Breast epithelium (tissue), 4 donors: ENCODE results near the gene EARS2. TPM values are rescaled to one million over a fixed set of nuclear protein-coding genes. Genes with fewer than 3 reads are reported as not detected.
"Not testable (repeated sequence)": the region's sequence is repeated elsewhere in the genome, so short reads cannot be mapped to it uniquely, and the experiment has no call there.

Experiments used
- DNase-seq, 2 donors: peaks; one replicate each; pipeline ENCODE4 v3.0.0-alpha.2; 2019; ENCODE audit warnings: low spot score in 2 of 2
- H3K27ac ChIP-seq, 2 donors: fragments of 200-600 bp; sonication (generic) in 1 of 2; one replicate each; pipeline ENCODE4 v1.5.1; 2016 to 2019; ENCODE audit warnings: mild to moderate bottlenecking in 1 of 2
- H3K27me3 ChIP-seq, 2 donors: fragments of 200-600 bp; sonication (generic) in 1 of 2; one replicate each; pipeline versions ENCODE4 v1.5.1 to v1.6.0; 2017 to 2019; ENCODE audit warnings: control low read depth in 1 of 2, mild to moderate bottlenecking in 1 of 2
- H3K36me3 ChIP-seq: fragments of 200-600 bp; one replicate; pipeline ENCODE4 v1.5.1; 2019
- H3K4me1 ChIP-seq, 2 donors: fragments of 200-600 bp; sonication (generic); one replicate each; pipeline ENCODE4 v1.5.1; 2016 to 2019; ENCODE audit warnings: control low read depth in 1 of 2
- H3K4me3 ChIP-seq, 3 donors: fragments of 200-600 bp; sonication (generic); 1 replicate in 2 of 3; 2 replicates in 1 of 3; pipeline ENCODE4 v1.5.1; 2016 to 2019; ENCODE audit warnings: mild to moderate bottlenecking in 3 of 3, moderate library complexity in 2 of 3
- H3K9me3 ChIP-seq, 2 donors: fragments of 200-600 bp; sonication (generic) in 1 of 2; one replicate each; pipeline ENCODE4 v1.5.1; 2016 to 2019; ENCODE audit warnings: control low read depth in 1 of 2
- POLR2A ChIP-seq: fragments of 450-650 bp; IDR thresholded peaks from one replicate; pipeline ENCODE4 v1.6.1; 2016; ENCODE audit warnings: antibody characterized with exemption, mild to moderate bottlenecking, moderate library complexity
- POLR2AphosphoS5 ChIP-seq, 3 donors: sonication (generic); formaldehyde crosslinking; IDR thresholded peaks; one replicate each; pipeline ENCODE4 v1.6.1; 2017; ENCODE audit warnings: antibody characterized with exemption in 3 of 3
- intact Hi-C: fragments of 100-400 bp; cut with DNase I; formaldehyde crosslinking; loops from one replicate; pipeline ENCODE4 v1.15.1; 2023; ENCODE audit warnings: low total_unique reads
- total RNA-seq, 3 donors: library from RNA; depleted of rRNA; stranded (reverse); fragments of >200 nt; gene quantifications; one replicate each; pipeline ENCODE4 v1.1.0, GENCODE V29; 2016
- TF ChIP-seq, protein P1 (sequence below), 3 donors: fragments of 450-650 bp; IDR thresholded peaks; one replicate each; pipeline ENCODE4 v1.5.1; 2016 to 2017; ENCODE audit warnings: antibody characterized with exemption in 3 of 3, mild to moderate bottlenecking in 3 of 3, moderate library complexity in 3 of 3

EARS2 gene
- total RNA-seq, 3 donors from 2014 or later, result 22.4 to 25.9 (median 25.0) TPM

DNA sequence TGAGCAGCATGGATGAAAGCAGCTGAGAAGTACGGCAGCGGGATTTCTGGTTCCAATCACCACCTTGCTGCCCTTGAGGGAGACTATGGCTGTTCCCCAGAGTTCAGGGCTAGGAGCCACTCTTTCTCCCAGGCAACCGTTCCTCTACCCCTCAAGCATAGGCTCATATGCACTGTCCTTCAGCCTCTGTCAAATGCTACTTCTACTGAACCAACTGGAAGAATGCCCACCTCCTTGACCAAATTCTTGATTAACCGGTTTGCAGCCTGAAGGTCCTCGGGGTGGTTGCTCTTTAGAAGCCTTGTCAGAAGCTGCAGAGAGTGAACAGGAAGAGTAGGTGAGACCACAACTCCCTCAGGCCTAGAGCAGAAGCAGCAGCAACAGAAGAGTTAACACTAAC lies 70.7 kb downstream of the EARS2 start:
- Histone ChIP-seq H3K9me3 (no peaks in the 10 kb centered on the region), H3K27ac (peak overlapping the region; percentile 29 to 44), H3K4me1 (no peaks in the 10 kb centered on the region), H3K36me3 (no peaks in the 10 kb centered on the region), H3K4me3 (no peak overlapping the region), H3K27me3 (no peaks in the 10 kb centered on the region)
- TF ChIP-seq POLR2A (no peak), POLR2AphosphoS5 (IDR thresholded peaks at IDR 0.05) (peak in 1 of 3 donors; percentile 44)
- TF ChIP-seq, protein P1, sequence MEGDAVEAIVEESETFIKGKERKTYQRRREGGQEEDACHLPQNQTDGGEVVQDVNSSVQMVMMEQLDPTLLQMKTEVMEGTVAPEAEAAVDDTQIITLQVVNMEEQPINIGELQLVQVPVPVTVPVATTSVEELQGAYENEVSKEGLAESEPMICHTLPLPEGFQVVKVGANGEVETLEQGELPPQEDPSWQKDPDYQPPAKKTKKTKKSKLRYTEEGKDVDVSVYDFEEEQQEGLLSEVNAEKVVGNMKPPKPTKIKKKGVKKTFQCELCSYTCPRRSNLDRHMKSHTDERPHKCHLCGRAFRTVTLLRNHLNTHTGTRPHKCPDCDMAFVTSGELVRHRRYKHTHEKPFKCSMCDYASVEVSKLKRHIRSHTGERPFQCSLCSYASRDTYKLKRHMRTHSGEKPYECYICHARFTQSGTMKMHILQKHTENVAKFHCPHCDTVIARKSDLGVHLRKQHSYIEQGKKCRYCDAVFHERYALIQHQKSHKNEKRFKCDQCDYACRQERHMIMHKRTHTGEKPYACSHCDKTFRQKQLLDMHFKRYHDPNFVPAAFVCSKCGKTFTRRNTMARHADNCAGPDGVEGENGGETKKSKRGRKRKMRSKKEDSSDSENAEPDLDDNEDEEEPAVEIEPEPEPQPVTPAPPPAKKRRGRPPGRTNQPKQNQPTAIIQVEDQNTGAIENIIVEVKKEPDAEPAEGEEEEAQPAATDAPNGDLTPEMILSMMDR (IDR thresholded peaks at IDR 0.05), result no peak
- intact Hi-C loops, result no loop called here
- peak in 1 of 2 donors; percentile 51 for DNase-seq

DNA sequence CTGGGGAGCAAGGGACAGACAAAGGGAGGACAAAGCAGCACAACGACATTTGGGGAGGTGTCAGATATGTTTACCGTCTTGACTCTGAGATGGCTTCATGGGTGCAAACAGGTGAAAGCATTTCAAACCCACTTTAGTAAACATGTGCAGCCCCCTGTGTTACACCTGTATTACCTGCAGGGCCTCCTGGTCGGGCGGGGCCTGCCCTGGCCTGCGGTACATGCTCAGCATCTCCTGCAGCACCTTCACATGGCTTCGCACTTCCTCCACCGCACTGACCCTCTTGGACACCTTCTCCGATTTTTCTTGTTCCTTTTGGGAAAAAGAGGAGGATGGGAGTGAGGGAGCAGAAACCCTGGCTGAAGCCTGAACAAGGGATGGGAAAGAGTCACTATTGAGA lies 71.3 kb downstream of the EARS2 start:
- no peak for TF ChIP-seq POLR2AphosphoS5 (IDR thresholded peaks at IDR 0.05)
- no peak for TF ChIP-seq POLR2A
- H3K27me3 ChIP-seq, result no peaks in the 10 kb centered on the region
- H3K4me3 ChIP-seq, result no peak overlapping the region
- no peaks in the 10 kb centered on the region for H3K9me3 ChIP-seq
- no peaks in the 10 kb centered on the region for H3K36me3 ChIP-seq
- peak overlapping the region; percentile 29 to 44 for H3K27ac ChIP-seq
- DNase-seq, result no peak
- intact Hi-C loops, result no loop called here
- no peaks in the 10 kb centered on the region for H3K4me1 ChIP-seq

DNA sequence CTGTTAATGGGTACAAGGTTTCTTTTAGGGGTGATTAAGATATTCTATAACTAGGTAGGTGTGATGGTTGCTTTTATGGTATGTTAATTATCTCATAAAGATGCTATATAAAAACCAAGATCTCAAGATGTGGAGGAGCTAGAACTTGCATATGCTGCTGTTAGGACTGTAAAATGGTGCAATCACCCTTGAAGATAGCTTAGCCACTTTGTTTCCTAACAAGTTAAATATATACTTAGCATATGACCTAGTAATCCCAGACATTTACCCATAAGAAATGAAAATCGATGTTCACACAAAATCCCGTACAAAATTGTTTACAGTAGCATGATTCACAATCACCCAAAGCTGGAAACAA lies 71.9 kb downstream of the EARS2 start:
- H3K27ac ChIP-seq, result no peak overlapping the region
- no peak overlapping the region for H3K4me3 ChIP-seq
- no peak for DNase-seq
- TF ChIP-seq POLR2AphosphoS5 (IDR thresholded peaks at IDR 0.05) (no peak), POLR2A (no peak)
- TF ChIP-seq, protein P1 (IDR thresholded peaks at IDR 0.05), result no peak
- no peaks in the 10 kb centered on the region for H3K36me3 ChIP-seq
- intact Hi-C loops, result no loop called here
- H3K4me1 ChIP-seq, result no peaks in the 10 kb centered on the region
- no peaks in the 10 kb centered on the region for H3K9me3 ChIP-seq
- no peaks in the 10 kb centered on the region for H3K27me3 ChIP-seq

DNA sequence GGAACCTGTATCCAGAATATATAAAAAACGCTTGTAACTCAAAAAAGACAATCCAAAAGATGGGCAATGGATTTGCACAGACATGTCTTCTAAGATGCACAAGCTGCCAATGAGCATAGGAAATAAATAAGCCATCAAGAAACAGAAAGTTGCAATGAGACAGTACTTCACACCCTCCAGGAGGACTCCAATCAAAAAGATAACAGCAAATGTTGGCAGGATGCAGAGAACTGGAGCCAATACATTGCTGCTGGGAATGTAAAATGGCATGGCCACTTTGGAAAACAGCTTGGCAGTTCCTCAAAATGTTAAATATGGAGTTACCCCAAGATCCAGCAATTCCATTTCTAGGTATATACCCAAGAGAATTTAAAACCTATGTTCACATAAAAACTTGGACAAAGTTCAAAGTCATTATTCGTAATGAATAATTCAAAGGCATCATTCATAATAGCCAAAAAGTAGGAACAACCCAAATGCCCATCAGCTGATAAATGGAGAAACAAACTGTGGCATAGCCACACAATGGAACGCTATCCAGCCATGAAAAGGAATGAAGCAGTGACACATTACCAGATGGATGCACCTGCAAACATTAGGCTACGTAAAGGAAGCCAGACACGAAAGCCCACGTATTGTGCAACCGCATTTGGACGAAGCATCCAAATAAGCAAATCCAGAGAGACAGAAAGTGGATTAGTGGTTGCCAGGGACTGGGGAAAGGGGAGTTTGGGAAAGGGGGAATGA lies 72.5 kb downstream of the EARS2 start:
- Histone ChIP-seq H3K4me3 (no peak overlapping the region), H3K27me3 (no peaks in the 10 kb centered on the region), H3K36me3 (no peaks in the 10 kb centered on the region), H3K9me3 (no peaks in the 10 kb centered on the region), H3K27ac (no peak overlapping the region), H3K4me1 (no peaks in the 10 kb centered on the region)
- TF ChIP-seq POLR2A, result no peak
- TF ChIP-seq POLR2AphosphoS5 (IDR thresholded peaks at IDR 0.05), result no peak
- TF ChIP-seq, protein P1 (IDR thresholded peaks at IDR 0.05), result no peak
- DNase-seq, result no peak
- intact Hi-C loops, result no loop called here

DNA sequence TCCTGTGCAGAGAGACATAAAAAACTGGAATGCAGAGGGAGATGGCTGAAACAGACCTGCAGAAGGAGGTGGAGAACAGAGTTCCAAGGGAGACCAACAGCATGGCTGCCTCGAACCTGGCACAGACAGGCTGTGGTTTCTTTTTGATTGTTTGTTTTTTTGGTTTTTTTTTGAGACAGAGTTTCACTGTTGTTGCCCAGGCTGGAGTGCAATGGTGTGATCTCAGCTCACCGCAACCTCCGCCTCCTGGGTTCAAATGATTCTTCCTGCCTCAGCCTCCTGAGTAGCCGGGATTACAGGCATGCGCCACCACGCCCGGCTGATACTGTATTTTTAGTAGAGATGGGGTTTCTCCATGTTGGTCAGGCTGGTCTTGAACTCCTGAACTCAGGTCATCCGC lies 73.7 kb downstream of the EARS2 start:
- H3K4me1 ChIP-seq, H3K4me3 ChIP-seq, DNase-seq, H3K9me3 ChIP-seq, H3K27me3 ChIP-seq, H3K27ac ChIP-seq, intact Hi-C loops, H3K36me3 ChIP-seq: not testable (repeated sequence)

DNA sequence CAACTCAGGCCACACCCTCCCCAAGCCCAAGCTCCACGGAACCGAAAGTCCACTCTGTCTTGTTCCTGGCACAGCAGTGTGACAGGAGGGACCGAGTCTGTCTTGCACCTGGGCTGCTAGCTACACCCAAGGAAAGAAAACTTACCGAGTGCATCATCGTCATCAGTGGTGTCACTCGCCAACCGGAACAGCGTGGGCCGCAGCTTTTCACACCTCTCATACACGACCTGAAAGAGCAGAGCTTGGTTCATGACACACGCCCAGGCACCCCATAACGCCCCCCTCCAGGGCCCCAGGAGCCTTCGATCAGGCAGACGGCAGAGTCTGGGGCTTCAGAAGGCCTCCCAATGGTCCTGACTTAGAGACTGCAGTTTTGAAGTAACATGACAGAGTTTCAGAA lies 74.4 kb downstream of the EARS2 start:
- no peak for DNase-seq
- Histone ChIP-seq H3K27ac (no peak overlapping the region), H3K36me3 (peaks cover 11% of the 10 kb centered on the region), H3K9me3 (no peaks in the 10 kb centered on the region), H3K4me3 (no peak overlapping the region), H3K4me1 (no peaks in the 10 kb centered on the region), H3K27me3 (no peaks in the 10 kb centered on the region)
- TF ChIP-seq POLR2A (no peak), POLR2AphosphoS5 (IDR thresholded peaks at IDR 0.05) (no peak)
- TF ChIP-seq, protein P1 (IDR thresholded peaks at IDR 0.05), result no peak
- intact Hi-C loops, result no loop called here
